HG03457 (cell line): ENCODE measurements around the gene NRXN3.

Source experiments
- ATAC-seq: cut with Tn5 transposase; IDR thresholded peaks from one replicate; pipeline ENCODE4 v1.9.1; 2021; ENCODE audit warnings: moderate number of reproducible peaks; ENCODE audit not compliant: unreplicated experiment

Gene NRXN3

GRCh38 chr14:79178719-79179118 lies 1008.5 kb downstream of the NRXN3 start:
- no peak for ATAC-seq

GRCh38 chr14:79179985-79180384 lies 1009.8 kb downstream of the NRXN3 start:
- ATAC-seq: no peak

GRCh38 chr14:79180656-79181055 lies 1010.5 kb downstream of the NRXN3 start:
- ATAC-seq: no peak

GRCh38 chr14:79186523-79186922 lies 1016.4 kb downstream of the NRXN3 start:
- ATAC-seq: no peak

GRCh38 chr14:79193689-79194477 lies 1023.7 kb downstream of the NRXN3 start:
- no peak for ATAC-seq

GRCh38 chr14:79196216-79196615 lies 1026.0 kb downstream of the NRXN3 start:
- ATAC-seq: no peak

- ATAC-seq: no peak
Measured at GRCh38 chr14:79197516-79197915, 1027.3 kb downstream of the NRXN3 start.

GRCh38 chr14:79199217-79199616 lies 1029.0 kb downstream of the NRXN3 start:
- no peak for ATAC-seq

- no peak for ATAC-seq
Measured at GRCh38 chr14:79201564-79202207, 1031.5 kb downstream of the NRXN3 start.

GRCh38 chr14:79204591-79204990 lies 1034.4 kb downstream of the NRXN3 start:
- ATAC-seq: no peak

GRCh38 chr14:79209418-79209817 lies 1039.2 kb downstream of the NRXN3 start:
- ATAC-seq: no peak

GRCh38 chr14:79225815-79226214 lies 1055.6 kb downstream of the NRXN3 start:
- ATAC-seq: no peak

GRCh38 chr14:79229383-79229909 lies 1059.3 kb downstream of the NRXN3 start:
- ATAC-seq: no peak

- ATAC-seq: no peak
Measured at GRCh38 chr14:79242666-79243065, 1072.5 kb downstream of the NRXN3 start.

GRCh38 chr14:79246173-79246572 lies 1076.0 kb downstream of the NRXN3 start:
- no peak for ATAC-seq

- no peak for ATAC-seq
Measured at GRCh38 chr14:79248126-79248525, 1078.0 kb downstream of the NRXN3 start.

- no peak for ATAC-seq
Measured at GRCh38 chr14:79248771-79249170, 1078.6 kb downstream of the NRXN3 start.

GRCh38 chr14:79251278-79251677 lies 1081.1 kb downstream of the NRXN3 start:
- ATAC-seq: no peak

- no peak for ATAC-seq
Measured at GRCh38 chr14:79253576-79253975, 1083.4 kb downstream of the NRXN3 start.

- no peak for ATAC-seq
Measured at GRCh38 chr14:79254069-79254775, 1084.0 kb downstream of the NRXN3 start.

GRCh38 chr14:79256380-79256779 lies 1086.2 kb downstream of the NRXN3 start:
- no peak for ATAC-seq

GRCh38 chr14:79260406-79260805 lies 1090.2 kb downstream of the NRXN3 start:
- ATAC-seq: no peak
